ENCODE data around the gene STAP2. TPM values are rescaled to one million over a fixed set of nuclear protein-coding genes. Genes with fewer than 3 reads are reported as not detected.

The STAP2 gene
- total RNA-seq, 3 donors from 2014 or later: 1.6 to 51.4 (median 25.9) TPM

- peak; percentile 88 to 91 for DNase-seq (ENCODE audit: low spot score in 2 of 2)
- intact Hi-C loops (cut with DNase I; ENCODE audit: low total_unique reads): no loop called here
Measured at GRCh38 chr19:4328243-4328990, 10.2 kb downstream of the STAP2 start.

GRCh38 chr19:4327877-4328242 is 10.8 kb downstream of the STAP2 start:
- TF ChIP-seq CTCF (IDR thresholded peaks at IDR 0.05): no peak
- TF ChIP-seq POLR2AphosphoS5 (IDR thresholded peaks at IDR 0.05): no peak
- TF ChIP-seq POLR2A (IDR thresholded peaks at IDR 0.05): no peak

More at GRCh38 chr19:4328243-4328990, 10.2 kb downstream of the STAP2 start:
- Histone ChIP-seq H3K9me3 (no peaks in the 10 kb centered on the region), H3K4me1 (no peaks in the 10 kb centered on the region), H3K4me3 (peak overlapping the region; percentile 14 to 66 (median 53)), H3K36me3 (no peaks in the 10 kb centered on the region), H3K27ac (peak overlapping the region; percentile 42 to 67), H3K27me3 (no peaks in the 10 kb centered on the region)
- TF ChIP-seq CTCF (IDR thresholded peaks at IDR 0.05) (no peak), POLR2A (IDR thresholded peaks at IDR 0.05) (peak; percentile 39)

GRCh38 chr19:4327252-4327876 is 11.3 kb downstream of the STAP2 start:
- H3K9me3 ChIP-seq: no peaks in the 10 kb centered on the region
- H3K36me3 ChIP-seq: no peaks in the 10 kb centered on the region
- intact Hi-C loops (cut with DNase I; ENCODE audit: low total_unique reads): no loop called here
- H3K4me3 ChIP-seq: peak overlapping the region in 2 of 3 donors; percentile 53 to 57
- no peaks in the 10 kb centered on the region for H3K27me3 ChIP-seq
- peak overlapping the region; percentile 27 to 67 for H3K27ac ChIP-seq
- TF ChIP-seq POLR2AphosphoS5 (IDR thresholded peaks at IDR 0.05): no peak
- TF ChIP-seq CTCF (IDR thresholded peaks at IDR 0.05): no peak
- TF ChIP-seq POLR2A (IDR thresholded peaks at IDR 0.05): no peak
- DNase-seq (ENCODE audit: low spot score in 2 of 2): peak; percentile 50 to 71
- no peaks in the 10 kb centered on the region for H3K4me1 ChIP-seq

More at GRCh38 chr19:4327877-4328242, 10.8 kb downstream of the STAP2 start:
- intact Hi-C loops (cut with DNase I; ENCODE audit: low total_unique reads): no loop called here
- Histone ChIP-seq H3K4me1 (no peaks in the 10 kb centered on the region), H3K27ac (peak overlapping the region; percentile 27 to 67), H3K27me3 (no peaks in the 10 kb centered on the region), H3K4me3 (peak overlapping the region in 2 of 3 donors; percentile 53 to 57), H3K36me3 (no peaks in the 10 kb centered on the region), H3K9me3 (no peaks in the 10 kb centered on the region)
- DNase-seq (ENCODE audit: low spot score in 2 of 2): peak in 1 of 2 donors; percentile 31

GRCh38 chr19:4326837-4327251 is 11.8 kb downstream of the STAP2 start:
- intact Hi-C loops (cut with DNase I; ENCODE audit: low total_unique reads): no loop called here
- H3K36me3 ChIP-seq: no peaks in the 10 kb centered on the region
- peak overlapping the region in 2 of 3 donors; percentile 53 to 57 for H3K4me3 ChIP-seq
- no peak for DNase-seq (ENCODE audit: low spot score in 2 of 2)
- H3K9me3 ChIP-seq: no peaks in the 10 kb centered on the region
- H3K27ac ChIP-seq: no peak overlapping the region
- H3K4me1 ChIP-seq: no peaks in the 10 kb centered on the region
- TF ChIP-seq POLR2A (IDR thresholded peaks at IDR 0.05) (no peak), CTCF (IDR thresholded peaks at IDR 0.05) (no peak), POLR2AphosphoS5 (IDR thresholded peaks at IDR 0.05) (no peak)
- H3K27me3 ChIP-seq: no peaks in the 10 kb centered on the region

- intact Hi-C loops (cut with DNase I; ENCODE audit: low total_unique reads): no loop called here
- Histone ChIP-seq H3K4me1 (no peaks in the 10 kb centered on the region), H3K27ac (no peak overlapping the region), H3K9me3 (no peaks in the 10 kb centered on the region), H3K4me3 (no peak overlapping the region), H3K27me3 (no peaks in the 10 kb centered on the region), H3K36me3 (no peaks in the 10 kb centered on the region)
- no peak for DNase-seq (ENCODE audit: low spot score in 2 of 2)
- TF ChIP-seq POLR2AphosphoS5 (IDR thresholded peaks at IDR 0.05) (no peak), CTCF (IDR thresholded peaks at IDR 0.05) (no peak), POLR2A (IDR thresholded peaks at IDR 0.05) (no peak)
Measured at GRCh38 chr19:4326215-4326836, 12.3 kb downstream of the STAP2 start.

Data from breast epithelium (tissue), 4 donors.